NCI-H82 treated with DMSO at 0.1 percent for 48 hours (cell line): ENCODE results near the gene SLC16A3.

Experiments
- DNase-seq: peaks from one replicate; lab custom pipeline; 2025; ENCODE audit not compliant: unreplicated experiment; lab: John Stamatoyannopoulos, UW

Gene SLC16A3

GRCh38 chr17:82235056-82235774 is 6.4 kb downstream of the SLC16A3 start:
- no peak for DNase-seq

- no peak for DNase-seq
Observed at GRCh38 chr17:82235775-82236141, 6.9 kb downstream of the SLC16A3 start.

- no peak for DNase-seq
Observed at GRCh38 chr17:82236142-82236971, 7.5 kb downstream of the SLC16A3 start.

GRCh38 chr17:82237083-82237745 is 8.4 kb downstream of the SLC16A3 start:
- DNase-seq, result no peak

GRCh38 chr17:82237746-82238471 is 9.1 kb downstream of the SLC16A3 start:
- DNase-seq, result no peak

GRCh38 chr17:82238472-82239201 is 9.8 kb downstream of the SLC16A3 start:
- DNase-seq, result no peak

GRCh38 chr17:82239401-82239925 is 10.6 kb downstream of the SLC16A3 start:
- no peak for DNase-seq

GRCh38 chr17:82239926-82240505 is 11.2 kb downstream of the SLC16A3 start:
- no peak for DNase-seq

GRCh38 chr17:82240506-82241182 is 11.8 kb downstream of the SLC16A3 start:
- DNase-seq, result no peak

- DNase-seq, result no peak
Observed at GRCh38 chr17:82241183-82241925, 12.5 kb downstream of the SLC16A3 start.

GRCh38 chr17:82241926-82242697 is 13.3 kb downstream of the SLC16A3 start:
- DNase-seq, result no peak

GRCh38 chr17:82242698-82242976 is 13.8 kb downstream of the SLC16A3 start:
- DNase-seq, result no peak

GRCh38 chr17:82242977-82243647 is 14.3 kb downstream of the SLC16A3 start:
- no peak for DNase-seq

GRCh38 chr17:82243648-82244412 is 15.0 kb downstream of the SLC16A3 start:
- no peak for DNase-seq

- no peak for DNase-seq
Observed at GRCh38 chr17:82244413-82245133, 15.7 kb downstream of the SLC16A3 start.
